VCaP (cell line): Measurements from ENCODE around the gene RER1.

Source experiments
- H3K27ac ChIP-seq: fragments of 450-650 bp; 2 replicates; pipeline ENCODE4 v1.5.1; 2017
- TF ChIP-seq, protein P1 (sequence below): fragments of 450-650 bp; conservative IDR thresholded peaks from 2 replicates; pipeline ENCODE4 v1.5.1; 2017; ENCODE audit warnings: mild to moderate bottlenecking, moderate library complexity

Gene RER1, protein sequence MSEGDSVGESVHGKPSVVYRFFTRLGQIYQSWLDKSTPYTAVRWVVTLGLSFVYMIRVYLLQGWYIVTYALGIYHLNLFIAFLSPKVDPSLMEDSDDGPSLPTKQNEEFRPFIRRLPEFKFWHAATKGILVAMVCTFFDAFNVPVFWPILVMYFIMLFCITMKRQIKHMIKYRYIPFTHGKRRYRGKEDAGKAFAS

DNA sequence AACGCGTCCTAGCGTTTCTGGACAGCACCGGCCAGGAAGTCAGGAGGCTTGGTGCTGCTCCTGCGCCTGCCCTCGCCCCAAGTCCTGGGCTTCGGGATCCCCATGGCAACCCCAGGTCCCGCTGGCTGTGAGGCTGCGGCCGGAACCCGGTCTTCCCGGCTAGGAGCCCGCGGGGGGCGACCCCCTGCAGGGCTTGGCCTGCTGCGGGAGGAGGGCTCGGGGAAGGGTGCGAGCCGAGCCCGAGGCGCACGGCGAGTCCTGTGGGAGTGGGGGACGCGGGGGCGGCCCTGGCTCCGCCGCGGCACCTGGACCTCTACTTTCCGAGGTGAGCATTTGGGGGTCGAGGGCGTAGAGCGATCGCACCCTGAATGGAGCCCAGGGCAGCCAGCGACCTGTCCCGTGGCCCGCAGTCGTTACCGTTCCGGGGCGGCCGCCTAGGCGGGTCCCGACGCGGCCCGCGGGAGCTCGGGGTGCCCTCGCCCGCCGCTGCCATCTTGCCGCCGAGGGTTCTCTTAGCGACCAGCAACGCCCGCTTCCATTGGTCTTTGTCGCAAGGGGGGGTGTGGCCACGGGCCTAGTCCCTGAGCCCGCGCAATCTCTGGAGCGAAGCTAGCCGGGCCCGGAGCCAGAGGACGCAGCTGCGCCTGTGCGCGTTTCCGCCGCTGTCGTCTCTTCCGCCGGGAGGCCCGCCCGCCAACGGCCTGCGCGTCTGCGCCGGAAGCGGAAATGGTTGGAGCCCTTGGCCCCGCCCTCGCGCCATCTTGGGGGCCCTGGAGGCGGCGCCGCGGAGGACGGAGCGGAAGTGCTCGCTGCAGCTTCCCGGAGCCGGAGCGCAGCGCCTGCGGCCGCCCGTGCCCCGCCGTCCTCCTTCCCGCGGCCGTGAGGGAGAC is at the start of gene RER1, which contains the start of gene MORN1:
TSS of gene RER1 (plus strand) at position 801 of the 890 bp plus-strand sequence. CDS start 3,950 bp downstream, outside the sequence.
TSS of gene MORN1 (minus strand) at position 514 of the 890 bp plus-strand sequence. CDS start at position 493, 21 bp downstream.
- TF ChIP-seq, protein P1, sequence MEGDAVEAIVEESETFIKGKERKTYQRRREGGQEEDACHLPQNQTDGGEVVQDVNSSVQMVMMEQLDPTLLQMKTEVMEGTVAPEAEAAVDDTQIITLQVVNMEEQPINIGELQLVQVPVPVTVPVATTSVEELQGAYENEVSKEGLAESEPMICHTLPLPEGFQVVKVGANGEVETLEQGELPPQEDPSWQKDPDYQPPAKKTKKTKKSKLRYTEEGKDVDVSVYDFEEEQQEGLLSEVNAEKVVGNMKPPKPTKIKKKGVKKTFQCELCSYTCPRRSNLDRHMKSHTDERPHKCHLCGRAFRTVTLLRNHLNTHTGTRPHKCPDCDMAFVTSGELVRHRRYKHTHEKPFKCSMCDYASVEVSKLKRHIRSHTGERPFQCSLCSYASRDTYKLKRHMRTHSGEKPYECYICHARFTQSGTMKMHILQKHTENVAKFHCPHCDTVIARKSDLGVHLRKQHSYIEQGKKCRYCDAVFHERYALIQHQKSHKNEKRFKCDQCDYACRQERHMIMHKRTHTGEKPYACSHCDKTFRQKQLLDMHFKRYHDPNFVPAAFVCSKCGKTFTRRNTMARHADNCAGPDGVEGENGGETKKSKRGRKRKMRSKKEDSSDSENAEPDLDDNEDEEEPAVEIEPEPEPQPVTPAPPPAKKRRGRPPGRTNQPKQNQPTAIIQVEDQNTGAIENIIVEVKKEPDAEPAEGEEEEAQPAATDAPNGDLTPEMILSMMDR = no peak
- peak within 1 kb of the TSS; percentile 93 for H3K27ac ChIP-seq

- TF ChIP-seq, protein P1 = no peak
- H3K27ac ChIP-seq = peak overlapping the region; percentile 50
Observed at GRCh38 chr1:2342384-2343022, 49.1 kb upstream of the RER1 start.

DNA sequence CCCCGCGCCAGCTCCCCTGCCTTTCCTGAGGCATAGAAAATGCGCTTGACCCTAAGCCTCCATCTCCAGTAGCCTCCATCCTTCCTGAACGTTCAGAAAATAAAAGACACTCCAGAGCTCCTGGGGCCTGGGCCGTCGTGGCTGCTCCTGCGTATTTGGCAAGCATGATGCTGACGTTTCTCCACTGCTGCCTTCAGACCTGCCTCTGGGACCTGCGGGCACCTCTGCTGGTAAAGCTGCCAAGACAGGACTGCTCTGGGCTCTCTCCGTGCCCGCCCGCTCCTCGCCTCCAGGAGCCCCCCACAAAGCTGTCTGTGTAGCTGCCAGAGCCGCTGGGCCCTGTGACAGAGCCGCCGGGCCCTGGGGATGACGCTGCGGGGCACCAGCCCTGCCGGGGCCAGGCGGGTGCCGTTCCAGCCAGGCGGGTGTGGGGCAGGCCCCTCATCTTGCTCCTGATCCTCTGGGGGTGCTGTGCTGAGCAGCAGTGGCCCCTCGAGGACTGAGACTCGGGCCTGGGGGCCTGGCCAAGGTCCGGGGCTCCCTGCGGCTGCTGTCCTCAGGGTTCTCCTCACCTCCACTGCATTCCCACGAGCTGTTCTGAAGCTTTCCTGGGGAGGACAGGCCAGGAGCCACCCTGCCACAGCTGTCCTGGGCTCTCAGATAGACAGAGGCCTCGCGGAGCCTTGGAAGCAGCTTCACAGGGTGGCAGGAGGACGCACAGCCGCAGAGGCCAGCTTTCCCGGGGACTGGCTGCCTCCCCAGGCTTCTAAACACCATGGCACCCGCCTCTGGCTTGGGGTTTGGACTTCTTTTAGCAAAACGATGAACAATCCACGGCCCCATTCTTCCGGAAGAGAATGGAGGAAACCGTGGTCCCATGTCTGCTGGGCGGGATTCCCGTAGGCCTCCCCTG is 48.4 kb upstream of the RER1 start:
- no peak overlapping the region for H3K27ac ChIP-seq
- TF ChIP-seq, protein P1 = no peak

DNA sequence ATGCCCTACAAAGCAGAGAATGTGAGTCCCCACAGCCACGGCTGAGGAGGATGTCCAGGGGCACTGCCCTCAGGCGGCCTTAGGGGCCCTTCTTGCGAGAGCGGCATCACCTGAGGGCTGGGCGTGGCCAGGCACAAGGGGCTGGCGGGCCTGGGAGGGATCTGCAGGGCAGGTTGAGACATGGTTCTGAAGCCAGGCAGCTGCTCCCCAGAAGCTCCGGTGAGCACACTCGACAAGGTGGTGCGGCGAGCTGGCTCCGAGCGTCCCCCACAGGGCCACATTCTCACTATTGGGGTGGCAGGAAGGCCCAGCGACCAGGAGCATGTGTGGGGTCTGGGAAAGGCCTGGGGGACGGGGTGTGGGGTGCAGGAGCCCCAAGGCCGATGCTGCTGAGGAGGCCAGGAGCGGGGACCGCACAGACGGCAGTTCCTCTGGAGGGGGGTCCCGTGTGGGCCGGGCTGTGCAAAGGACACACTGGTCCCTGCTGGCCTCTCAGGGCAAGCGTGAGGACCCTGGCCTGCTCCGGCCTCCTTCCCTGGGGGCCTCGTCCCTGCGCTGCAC is 47.4 kb upstream of the RER1 start:
- TF ChIP-seq, protein P1 = no peak
- H3K27ac ChIP-seq = no peak overlapping the region

- no peak overlapping the region for H3K27ac ChIP-seq
- TF ChIP-seq, protein P1 = no peak
Observed at GRCh38 chr1:2344744-2345296, 46.8 kb upstream of the RER1 start.

GRCh38 chr1:2345297-2346075 is 46.2 kb upstream of the RER1 start:
- no peak overlapping the region for H3K27ac ChIP-seq
- TF ChIP-seq, protein P1 = no peak
